Immature natural killer cell (primary cell): ENCODE measurements around the gene INPP5F. TPM values are rescaled to one million over a fixed set of nuclear protein-coding genes. Genes with fewer than 3 reads are reported as not detected.

Experiments
- DNase-seq, 3 donors: peaks; one replicate each; pipeline ENCODE4 v3.0.0; 2022; ENCODE audit warnings: mixed read lengths in 1 of 3
- H3K27ac Mint-ChIP-seq, 6 donors: one replicate each; pipeline ENCODE4 v1.8.0; 2020; ENCODE audit warnings: mixed read lengths in 6 of 6, mild to moderate bottlenecking in 5 of 6, inconsistent platforms in 4 of 6, moderate library complexity in 3 of 6
- H3K27me3 Mint-ChIP-seq, 3 donors: one replicate each; pipeline ENCODE4 v1.8.0; 2020 to 2021; ENCODE audit warnings: low read depth in 3 of 3, mild to moderate bottlenecking in 3 of 3, mixed read lengths in 3 of 3, moderate library complexity in 3 of 3, inconsistent platforms in 1 of 3
- H3K36me3 Mint-ChIP-seq, 3 donors: one replicate each; pipeline ENCODE4 v1.8.0; 2020; ENCODE audit warnings: mixed read lengths in 3 of 3, inconsistent platforms in 2 of 3, mild to moderate bottlenecking in 2 of 3
- H3K4me1 Mint-ChIP-seq, 2 donors: one replicate each; pipeline ENCODE4 v1.8.0; 2020; ENCODE audit warnings: inconsistent platforms in 2 of 2, mild to moderate bottlenecking in 2 of 2, mixed read lengths in 2 of 2, moderate library complexity in 1 of 2
- H3K4me3 Mint-ChIP-seq, 5 donors: one replicate each; pipeline ENCODE4 v1.8.0; 2020; ENCODE audit warnings: mild to moderate bottlenecking in 5 of 5, mixed read lengths in 5 of 5, inconsistent platforms in 3 of 5, moderate library complexity in 3 of 5
- H3K9me3 Mint-ChIP-seq, 6 donors: one replicate each; pipeline ENCODE4 v1.8.0; 2020; ENCODE audit warnings: mild to moderate bottlenecking in 6 of 6, mixed read lengths in 6 of 6, inconsistent platforms in 4 of 6, moderate library complexity in 3 of 6
- polyA plus RNA-seq, 3 donors: library from polyadenylated mRNA; unstranded; fragments of 300-500 nt; fragmentation: Illumina TruSeq; gene quantifications; one replicate each; pipeline ENCODE4 v1.2.3, GENCODE V29; 2021

INPP5F gene
- polyA plus RNA-seq, 3 donors from 2014 or later, result 6.7 to 8.0 (median 6.8) TPM

DNA sequence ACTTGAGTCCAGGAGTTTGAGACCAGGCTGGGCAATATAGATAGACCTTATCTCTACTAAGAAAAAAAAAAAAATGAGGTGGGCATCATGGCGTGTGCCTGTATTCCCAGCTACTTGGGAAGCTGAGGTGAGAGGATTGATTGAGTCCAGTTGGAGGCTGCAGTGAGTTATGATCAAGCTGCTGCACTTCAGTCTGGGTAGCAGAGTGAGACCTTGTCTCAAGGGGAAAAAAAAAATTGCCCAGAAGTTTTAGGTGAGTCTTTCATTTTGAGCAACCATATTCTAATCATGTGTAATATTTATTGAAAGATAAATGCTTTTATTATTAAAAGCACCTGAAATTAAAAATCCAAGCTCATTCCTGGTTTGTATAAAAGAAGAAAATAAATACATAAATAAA, 13.1 kb downstream of the INPP5F start:
- peaks cover 17 to 29% of the 10 kb centered on the region in 2 donors for H3K4me1 Mint-ChIP-seq
- no peaks in the 10 kb centered on the region for H3K9me3 Mint-ChIP-seq
- H3K4me3 Mint-ChIP-seq, result no peak overlapping the region
- DNase-seq, result no peak
- no peak overlapping the region for H3K27ac Mint-ChIP-seq
- no peaks in the 10 kb centered on the region for H3K27me3 Mint-ChIP-seq
- H3K36me3 Mint-ChIP-seq, result no peaks in the 10 kb centered on the region

DNA sequence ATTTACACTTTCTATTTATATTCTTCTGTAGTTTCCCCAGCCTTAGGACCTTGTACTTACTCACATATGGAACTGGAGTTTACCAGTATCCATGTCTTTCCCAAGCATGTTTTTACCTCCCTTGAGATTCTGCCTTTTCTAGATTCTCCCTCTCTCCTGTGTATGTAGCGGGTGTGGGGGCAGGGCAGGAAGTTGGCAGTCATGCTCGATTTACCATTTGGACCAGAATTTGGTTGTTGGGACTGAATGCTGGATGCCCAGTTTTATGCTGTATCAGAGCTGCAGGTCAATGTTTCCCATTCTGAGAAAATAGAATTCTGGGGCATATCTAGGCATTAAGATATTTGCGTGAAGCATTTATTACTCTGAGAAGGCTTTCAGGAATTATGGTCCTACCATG, 14.2 kb downstream of the INPP5F start:
- peak overlapping the region in 1 of 6 donors; percentile 40 for H3K27ac Mint-ChIP-seq

DNA sequence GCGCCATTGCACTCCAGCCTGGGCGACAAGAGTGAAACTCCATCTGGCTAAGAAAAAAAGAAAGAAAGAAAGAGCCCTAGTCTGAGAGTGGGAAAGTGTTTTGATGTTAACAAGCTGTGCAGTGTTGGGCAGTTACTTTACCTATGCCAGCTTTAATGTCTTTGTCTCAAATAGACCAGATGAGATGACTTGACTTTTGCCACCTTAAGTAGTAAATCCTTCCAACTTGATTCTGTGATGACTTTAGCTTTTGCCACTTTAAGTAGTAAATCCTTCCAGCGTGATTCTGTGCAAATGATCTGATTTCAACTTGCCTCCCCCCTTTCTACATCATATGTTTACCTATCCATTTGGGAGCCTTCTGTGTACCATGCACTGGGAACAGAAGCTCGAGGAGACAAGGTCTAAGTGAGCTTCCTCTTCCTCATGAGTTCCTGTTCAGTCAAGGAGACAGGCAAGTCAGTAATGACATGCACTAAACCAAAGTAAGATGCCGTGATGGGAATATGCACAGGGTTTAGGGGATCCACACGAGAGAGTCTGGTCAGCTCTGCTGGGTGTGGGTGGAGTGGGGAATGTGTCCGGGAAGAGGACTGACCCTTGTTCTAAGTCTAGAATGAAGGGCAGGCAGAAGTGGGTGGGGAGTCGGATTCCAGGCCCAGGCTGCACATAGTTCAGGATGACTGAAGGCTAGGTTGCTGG, 17.2 kb downstream of the INPP5F start:
- Mint-ChIP-seq H3K27me3 (no peaks in the 10 kb centered on the region), H3K4me1 (peaks cover 8 to 15% of the 10 kb centered on the region in 2 donors), H3K4me3 (no peak overlapping the region), H3K36me3 (no peaks in the 10 kb centered on the region), H3K27ac (peak overlapping the region in 1 of 6 donors; percentile 11), H3K9me3 (no peaks in the 10 kb centered on the region)
- DNase-seq, result no peak

More for the DNA sequence above, 14.2 kb downstream of the INPP5F start:
- H3K27me3 Mint-ChIP-seq, result no peaks in the 10 kb centered on the region
- no peaks in the 10 kb centered on the region for H3K9me3 Mint-ChIP-seq
- peaks cover 17 to 29% of the 10 kb centered on the region in 2 donors for H3K4me1 Mint-ChIP-seq
- no peaks in the 10 kb centered on the region for H3K36me3 Mint-ChIP-seq
- no peak overlapping the region for H3K4me3 Mint-ChIP-seq
- DNase-seq, result no peak

- no peak overlapping the region for H3K27ac Mint-ChIP-seq
- no peaks in the 10 kb centered on the region for H3K9me3 Mint-ChIP-seq
- H3K27me3 Mint-ChIP-seq, result no peaks in the 10 kb centered on the region
- peaks cover 7 to 12% of the 10 kb centered on the region in 2 donors for H3K4me1 Mint-ChIP-seq
- no peaks in the 10 kb centered on the region for H3K36me3 Mint-ChIP-seq
- DNase-seq, result no peak
- H3K4me3 Mint-ChIP-seq, result no peak overlapping the region
Observed at GRCh38 chr10:119747940-119748339, 22.1 kb downstream of the INPP5F start.

DNA sequence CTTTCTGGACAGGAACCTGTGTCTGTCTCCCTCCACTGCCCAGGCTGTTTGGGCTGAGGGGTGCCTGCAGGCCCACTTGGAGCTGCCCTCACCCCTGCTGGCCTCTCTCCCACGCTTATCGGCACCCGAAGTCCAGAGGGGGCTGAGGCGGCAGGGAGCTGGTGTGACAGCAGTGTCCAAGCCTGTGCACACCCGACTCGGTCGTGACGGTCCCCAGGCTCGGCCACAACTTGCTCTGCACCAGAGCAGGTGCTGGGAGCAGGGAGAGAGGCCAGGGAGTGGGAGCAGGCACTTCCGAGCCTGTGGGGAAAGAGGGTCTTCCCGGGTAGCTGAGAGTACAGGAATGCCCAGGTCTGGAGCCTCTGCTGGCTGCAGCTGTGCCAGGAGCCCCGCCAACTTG, 23.0 kb downstream of the INPP5F start:
- H3K4me1 Mint-ChIP-seq, result peaks cover 7 to 12% of the 10 kb centered on the region in 2 donors

DNA sequence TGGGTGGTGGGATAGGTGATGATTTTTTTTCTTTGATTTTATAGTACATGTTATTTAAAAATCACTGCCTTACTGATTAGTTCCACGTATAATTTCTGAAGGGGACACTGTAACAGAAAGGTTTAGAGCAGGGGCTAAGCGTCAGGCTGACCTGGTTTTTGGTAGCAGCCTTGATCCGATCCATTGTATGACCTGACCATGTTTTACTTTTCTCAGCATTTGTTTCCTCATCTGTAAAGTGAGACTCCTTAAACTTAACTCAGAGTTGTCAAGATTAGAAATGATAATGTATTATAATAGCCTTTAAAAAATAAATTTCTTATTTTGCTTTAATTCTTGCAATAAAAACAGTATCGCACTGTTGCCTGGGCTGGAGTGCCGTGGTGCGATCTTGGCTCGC, 23.6 kb downstream of the INPP5F start:
- H3K36me3 Mint-ChIP-seq, result peaks cover 0 to 4% (median 0%) of the 10 kb centered on the region in 3 donors
- H3K27ac Mint-ChIP-seq, result no peak overlapping the region
- H3K4me3 Mint-ChIP-seq, result no peak overlapping the region
- peaks cover 7 to 12% of the 10 kb centered on the region in 2 donors for H3K4me1 Mint-ChIP-seq
- H3K9me3 Mint-ChIP-seq, result no peaks in the 10 kb centered on the region
- DNase-seq, result no peak
- no peaks in the 10 kb centered on the region for H3K27me3 Mint-ChIP-seq

More for the DNA sequence above, 23.0 kb downstream of the INPP5F start:
- no peak overlapping the region for H3K4me3 Mint-ChIP-seq
- DNase-seq, result no peak
- H3K27ac Mint-ChIP-seq, result no peak overlapping the region
- H3K36me3 Mint-ChIP-seq, result peaks cover 0 to 4% (median 0%) of the 10 kb centered on the region in 3 donors
- no peaks in the 10 kb centered on the region for H3K27me3 Mint-ChIP-seq
- no peaks in the 10 kb centered on the region for H3K9me3 Mint-ChIP-seq

DNA sequence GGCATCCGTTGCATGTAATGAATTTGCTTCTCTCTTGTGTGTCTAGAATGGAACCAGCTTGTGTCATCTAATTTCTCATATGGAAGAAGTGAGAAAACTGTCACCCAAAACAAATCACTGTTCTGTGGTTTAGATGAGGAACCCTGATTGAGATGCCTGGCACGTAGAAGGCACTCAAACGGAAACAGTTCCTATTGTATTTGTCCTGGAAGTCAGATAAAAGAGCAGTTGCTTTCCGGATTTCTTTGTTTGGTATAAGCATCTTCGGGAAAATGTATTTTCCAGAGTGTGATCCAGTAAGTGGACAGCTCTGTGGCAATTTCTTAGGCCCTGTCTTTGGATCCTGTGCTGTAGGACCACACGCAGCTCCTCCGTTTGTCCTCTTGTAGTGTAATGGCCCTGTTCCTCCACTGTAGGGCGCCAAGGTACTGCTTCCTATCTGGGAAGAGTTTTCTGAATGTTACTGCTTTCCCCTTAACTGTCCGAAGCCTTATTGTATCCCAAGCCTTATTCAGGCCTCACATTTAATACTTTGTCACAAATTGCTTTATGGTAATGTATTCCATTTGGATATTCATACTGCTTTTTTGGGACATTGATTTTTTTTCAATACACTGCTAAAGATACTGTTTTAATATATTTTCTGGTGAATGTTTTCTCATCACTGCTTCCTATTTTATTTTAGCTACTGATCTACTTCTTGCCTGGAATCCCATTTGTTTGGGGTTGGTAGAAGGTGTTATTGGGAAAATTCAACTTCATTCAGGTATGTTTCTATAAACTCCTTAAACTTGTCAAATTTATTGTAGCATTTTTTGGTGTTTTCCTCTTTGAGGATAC, 24.8 kb downstream of the INPP5F start:
- Mint-ChIP-seq H3K27me3 (no peaks in the 10 kb centered on the region), H3K4me3 (no peak overlapping the region)
- peak; percentile 30 to 49 (median 38) for DNase-seq

GRCh38 chr10:119753309-119753708, 27.5 kb downstream of the INPP5F start:
- no peaks in the 10 kb centered on the region for H3K27me3 Mint-ChIP-seq
- H3K36me3 Mint-ChIP-seq, result peaks cover 0 to 6% (median 4%) of the 10 kb centered on the region in 3 donors
- no peak for DNase-seq
- H3K4me1 Mint-ChIP-seq, result peaks cover 7 to 12% of the 10 kb centered on the region in 2 donors
- H3K4me3 Mint-ChIP-seq, result no peak overlapping the region
- H3K9me3 Mint-ChIP-seq, result no peaks in the 10 kb centered on the region
- no peak overlapping the region for H3K27ac Mint-ChIP-seq

More for the DNA sequence above, 24.8 kb downstream of the INPP5F start:
- Mint-ChIP-seq H3K27ac (peak overlapping the region in 1 of 6 donors; percentile 38), H3K4me1 (peaks cover 7 to 12% of the 10 kb centered on the region in 2 donors), H3K36me3 (peaks cover 0 to 4% (median 0%) of the 10 kb centered on the region in 3 donors), H3K9me3 (no peaks in the 10 kb centered on the region)

DNA sequence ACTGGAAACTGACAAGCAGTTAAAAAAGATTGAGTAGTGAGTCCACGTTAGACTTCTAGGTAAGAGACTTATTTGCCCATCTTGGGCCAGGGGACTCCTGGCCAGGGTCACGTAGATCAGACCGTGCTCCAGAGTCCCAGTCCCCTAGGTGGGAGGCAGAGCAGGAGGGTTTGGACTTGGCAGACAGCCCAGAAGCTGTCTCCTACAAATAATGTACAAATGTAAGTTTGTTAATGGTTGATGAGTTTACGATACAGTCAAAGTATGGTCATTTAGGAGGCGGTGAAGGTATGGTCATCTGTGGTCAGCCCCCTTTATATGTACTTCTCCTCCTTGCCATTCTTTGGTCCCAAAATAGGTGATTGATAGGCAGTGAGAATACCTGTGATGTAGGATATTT, 28.2 kb downstream of the INPP5F start:
- H3K4me3 Mint-ChIP-seq, result no peak overlapping the region
- no peak for DNase-seq
- H3K27me3 Mint-ChIP-seq, result no peaks in the 10 kb centered on the region
- H3K27ac Mint-ChIP-seq, result peak overlapping the region in 1 of 6 donors; percentile 36
- H3K36me3 Mint-ChIP-seq, result peaks cover 0 to 7% (median 4%) of the 10 kb centered on the region in 3 donors
- no peaks in the 10 kb centered on the region for H3K9me3 Mint-ChIP-seq
- peaks cover 7 to 12% of the 10 kb centered on the region in 2 donors for H3K4me1 Mint-ChIP-seq

- Mint-ChIP-seq H3K9me3 (no peaks in the 10 kb centered on the region), H3K27ac (no peak overlapping the region), H3K4me1 (peaks cover 7 to 12% of the 10 kb centered on the region in 2 donors), H3K27me3 (no peaks in the 10 kb centered on the region), H3K36me3 (peaks cover 0 to 10% (median 4%) of the 10 kb centered on the region in 3 donors), H3K4me3 (no peak overlapping the region)
- DNase-seq, result no peak
Observed at GRCh38 chr10:119754936-119755335, 29.1 kb downstream of the INPP5F start.

GRCh38 chr10:119755446-119755845, 29.6 kb downstream of the INPP5F start:
- Mint-ChIP-seq H3K36me3 (peaks cover 0 to 11% (median 4%) of the 10 kb centered on the region in 3 donors), H3K4me3 (no peak overlapping the region), H3K9me3 (no peaks in the 10 kb centered on the region), H3K27ac (no peak overlapping the region), H3K4me1 (peaks cover 3 to 8% of the 10 kb centered on the region in 2 donors), H3K27me3 (no peaks in the 10 kb centered on the region)
- DNase-seq, result no peak

- Mint-ChIP-seq H3K9me3 (no peaks in the 10 kb centered on the region), H3K4me1 (peaks cover 0 to 6% of the 10 kb centered on the region in 2 donors), H3K4me3 (no peak overlapping the region), H3K36me3 (peaks cover 0 to 11% (median under 1%) of the 10 kb centered on the region in 3 donors), H3K27ac (peak overlapping the region in 2 of 6 donors; percentile 7 to 9), H3K27me3 (no peaks in the 10 kb centered on the region)
- no peak for DNase-seq
Observed at GRCh38 chr10:119758448-119759195, 32.8 kb downstream of the INPP5F start.

DNA sequence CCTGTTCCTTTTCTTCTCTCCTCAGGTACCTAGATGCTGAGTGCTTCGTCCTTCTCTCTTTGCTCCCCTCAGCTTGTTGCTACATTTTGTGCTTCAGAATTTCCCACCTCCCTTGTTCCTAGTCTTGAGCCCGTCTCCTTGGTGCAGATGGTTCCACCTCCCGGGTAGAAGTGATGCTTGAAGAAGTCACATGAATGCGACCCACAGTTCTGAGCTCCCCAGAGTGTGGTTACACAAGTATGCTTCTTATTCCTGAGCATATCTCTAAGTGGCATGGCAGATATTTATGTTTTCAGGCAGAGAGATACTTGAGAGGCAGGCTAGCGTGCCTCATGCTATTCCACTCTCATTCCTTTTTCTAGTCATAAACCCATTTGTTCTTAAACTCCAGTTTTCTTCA, 34.0 kb downstream of the INPP5F start:
- peaks cover 0 to 6% of the 10 kb centered on the region in 2 donors for H3K4me1 Mint-ChIP-seq
- H3K27ac Mint-ChIP-seq, result no peak overlapping the region
- H3K36me3 Mint-ChIP-seq, result peaks cover 0 to 11% (median 0%) of the 10 kb centered on the region in 3 donors
- peaks cover 0 to 2% (median 0%) of the 10 kb centered on the region in 3 donors for H3K27me3 Mint-ChIP-seq
- DNase-seq, result no peak
- no peaks in the 10 kb centered on the region for H3K9me3 Mint-ChIP-seq
- H3K4me3 Mint-ChIP-seq, result no peak overlapping the region
